ENCODE data around the gene PTPN14. TPM values are rescaled to one million over a fixed set of nuclear protein-coding genes. Genes with fewer than 3 reads are reported as not detected.

The PTPN14 gene
- total and polyA plus RNA-seq, 2 of the 8 experiments (the other 6 are each of a cell fraction or from before 2014, with no cell fraction given): 14.4 to 93.6 TPM

GRCh38 chr1:214571281-214571680 lies 19.9 kb upstream of the PTPN14 start:
- Histone ChIP-seq H3K14ac (ENCODE audit: insufficient read length) (no peak overlapping the region), H3K9me3 (ENCODE audit: insufficient read depth in 2 of 2, low read depth in 1 of 2, low read length in 1 of 2) (peaks cover 7 to 9% of the 10 kb centered on the region in 2 experiments; a peak in 2 of 4 replicates), H4K5ac (ENCODE audit: insufficient read length, low read depth, low read length) (no peak overlapping the region), H2BK12ac (ENCODE audit: low read depth, low read length) (no peak overlapping the region), H3K4me3 (ENCODE audit: extremely low read depth in 1 of 4, insufficient read depth in 2 of 4, low read depth in 3 of 4, low read length in 4 of 4) (no peak overlapping the region), H3K79me2 (ENCODE audit: control insufficient read depth in 1 of 2, insufficient read depth in 2 of 2, low read length in 2 of 2) (no peaks in the 10 kb centered on the region), H2BK20ac (ENCODE audit: low read length) (no peak overlapping the region), H3K23me2 (ENCODE audit: low read depth, low read length) (no peaks in the 10 kb centered on the region; the same call in 1 of the 2 replicates), H3K9ac (replicated peaks in 1 of 4; ENCODE audit: extremely low read depth in 1 of 4, low read depth in 3 of 4, low read length in 3 of 4) (no peak overlapping the region), H3K4ac (replicated peaks; ENCODE audit: insufficient read length, low read depth, low read length) (no peak overlapping the region), H3K4me1 (replicated peaks in 1 of 4; ENCODE audit: control insufficient read depth in 3 of 4, insufficient read depth in 4 of 4, low read length in 3 of 4) (no peaks in the 10 kb centered on the region), H3K23ac (ENCODE audit: insufficient read length) (no peak overlapping the region), H4K91ac (replicated peaks; ENCODE audit: insufficient read length, low read length) (no peak overlapping the region), H3K56ac (replicated peaks; ENCODE audit: insufficient read length, low read depth, low read length) (no peak overlapping the region), H3K79me1 (ENCODE audit: low read depth, low read length) (no peaks in the 10 kb centered on the region), H2AK5ac (ENCODE audit: low read depth, low read length) (no peak overlapping the region), H4K20me1 (replicated peaks in 1 of 2; ENCODE audit: control insufficient read depth in 1 of 2, insufficient read depth in 2 of 2, low read length in 2 of 2) (no peaks in the 10 kb centered on the region), H3K27ac (ENCODE audit: low read depth, low read length) (no peak overlapping the region), H2BK5ac (ENCODE audit: low read depth, low read length) (no peak overlapping the region), H2BK15ac (ENCODE audit: low read length) (no peak overlapping the region), H2AFZ (ENCODE audit: low read length) (no peak overlapping the region), H3K4me2 (ENCODE audit: insufficient read depth in 1 of 2, low read depth in 2 of 2, low read length in 2 of 2) (no peak overlapping the region), H2BK120ac (replicated peaks; ENCODE audit: low read depth, low read length) (no peak overlapping the region), H3K36me3 (ENCODE audit: control insufficient read depth in 2 of 4, insufficient read depth in 4 of 4, low read length in 3 of 4) (no peaks in the 10 kb centered on the region), H3K18ac (ENCODE audit: extremely low read depth, low read length) (no peak overlapping the region), H4K8ac (ENCODE audit: extremely low read depth, insufficient read depth, low read length) (no peak overlapping the region), H3K27me3 (replicated peaks in 1 of 4; ENCODE audit: control insufficient read depth in 3 of 4, extremely low read depth in 1 of 4, insufficient read depth in 3 of 4, low read length in 3 of 4) (peaks cover 0 to 1% (median 0%) of the 10 kb centered on the region in 4 experiments; a peak in 1 of 7 replicates)
- no peak for FAIRE-seq
- CTCF ChIA-PET (ENCODE audit: partially characterized antibody): interaction anchor here (1.2 kb wide), 1 partner anchor 16 kb away, joined by 3 read pairs; no protein-coding TSS in a partner anchor
- POLR2A ChIA-PET (ENCODE audit: partially characterized antibody): interaction anchor here (1.7 to 4.3 kb wide), 2 partner anchors 11 to 19 kb away, joined by 4 to 17 read pairs; partner anchors contain the start of gene PTPN14
- TF ChIP-seq KDM4A (IDR thresholded peaks at IDR 0.05; ENCODE audit: low read depth, low read length, severe bottlenecking): no peak
- no peak for TF ChIP-seq FOSL1 (IDR thresholded peaks at IDR 0.05; ENCODE audit: insufficient read depth, low read depth, low read length)
- no peak for TF ChIP-seq ATF3 (IDR thresholded peaks at IDR 0.05; ENCODE audit: insufficient read depth, low read depth, low read length)
- no peak for TF ChIP-seq RAD21 (IDR thresholded peaks at IDR 0.05 in 1 of 2, conservative IDR thresholded peaks at IDR 0.05 in 1 of 2; ENCODE audit: low read depth in 2 of 2, low read length in 2 of 2)
- no peak for TF ChIP-seq BCL11A (IDR thresholded peaks at IDR 0.05; ENCODE audit: low read depth in 2 of 2, low read length in 2 of 2)
- no peak for TF ChIP-seq YY1 (IDR thresholded peaks at IDR 0.05; ENCODE audit: low read depth, low read length)
- no peak for DNase-seq (ENCODE audit: low read depth in 1 of 2, low spot score in 2 of 2)
